ENCODE measurements around the gene DFFA.
"Not testable (repeated sequence)": the region's sequence is repeated elsewhere in the genome, so short reads cannot be mapped to it uniquely, and the experiment has no call there.

The DFFA gene

GRCh38 chr1:10494754-10495474, 22.6 kb upstream of the DFFA start:
- H3K36me3 ChIP-seq (replicated peaks) = peaks cover 8% of the 10 kb centered on the region
- DNase-seq (ENCODE audit: low spot score in 2 of 2) = peak; percentile 54 to 87
- H3K9me3 ChIP-seq = no peaks in the 10 kb centered on the region
- peaks cover 18% of the 10 kb centered on the region for H3K4me1 ChIP-seq
- no peaks in the 10 kb centered on the region for H3K27me3 ChIP-seq (ENCODE audit: low read depth)
- in situ Hi-C loops (cut with MboI; ENCODE audit: low sequenced_read_pairs) = loop anchor here (5.0 to 25.0 kb wide), 2 partner anchors 63 to 108 kb away; partner anchors contain the start of genes CENPS and PGD
- no peak overlapping the region for H3K4me3 ChIP-seq

GRCh38 chr1:10494418-10494753, 22.1 kb upstream of the DFFA start:
- in situ Hi-C loops (cut with MboI; ENCODE audit: low sequenced_read_pairs) = loop anchor here (25.0 kb wide), 1 partner anchor 107 kb away; the partner anchor contains the start of gene PGD
- H3K4me3 ChIP-seq = no peak overlapping the region

GRCh38 chr1:10490286-10490970, 18.1 kb upstream of the DFFA start:
- Histone ChIP-seq H3K9me3 (peaks cover 4% of the 10 kb centered on the region; the same call in 1 of the 2 replicates), H3K4me3 (no peak overlapping the region), H3K27me3 (ENCODE audit: low read depth) (no peaks in the 10 kb centered on the region), H3K4me1 (peaks cover 26% of the 10 kb centered on the region), H3K36me3 (replicated peaks) (no peaks in the 10 kb centered on the region)
- no peak for DNase-seq (ENCODE audit: low spot score in 2 of 2)
- in situ Hi-C loops (cut with MboI; ENCODE audit: low sequenced_read_pairs) = loop anchor here (25.0 kb wide), 1 partner anchor 103 kb away; the partner anchor contains the start of gene PGD

More at GRCh38 chr1:10494418-10494753, 22.1 kb upstream of the DFFA start:
- peaks cover 8% of the 10 kb centered on the region for H3K36me3 ChIP-seq (replicated peaks)
- H3K9me3 ChIP-seq = no peaks in the 10 kb centered on the region
- H3K4me1 ChIP-seq = peaks cover 24% of the 10 kb centered on the region
- H3K27me3 ChIP-seq (ENCODE audit: low read depth) = no peaks in the 10 kb centered on the region
- no peak for DNase-seq (ENCODE audit: low spot score in 2 of 2)

- in situ Hi-C loops (cut with MboI; ENCODE audit: low sequenced_read_pairs) = loop anchor here (25.0 kb wide), 1 partner anchor 102 kb away; the partner anchor contains the start of gene PGD
- peaks cover 4% of the 10 kb centered on the region; the same call in 1 of the 2 replicates for H3K9me3 ChIP-seq
- no peaks in the 10 kb centered on the region for H3K27me3 ChIP-seq (ENCODE audit: low read depth)
- H3K36me3 ChIP-seq (replicated peaks) = no peaks in the 10 kb centered on the region
- peaks cover 23% of the 10 kb centered on the region for H3K4me1 ChIP-seq
- no peak overlapping the region for H3K4me3 ChIP-seq
- no peak for DNase-seq (ENCODE audit: low spot score in 2 of 2)
These were observed 17.1 kb upstream of the DFFA start for GRCh38 chr1:10489291-10490055.

- Histone ChIP-seq H3K27me3 (ENCODE audit: low read depth) (no peaks in the 10 kb centered on the region), H3K9me3 (peaks cover 4% of the 10 kb centered on the region; the same call in 1 of the 2 replicates), H3K36me3 (replicated peaks) (no peaks in the 10 kb centered on the region), H3K4me3 (no peak overlapping the region), H3K4me1 (peaks cover 3% of the 10 kb centered on the region; the same call in 1 of the 2 replicates)
- in situ Hi-C loops (cut with MboI; ENCODE audit: low sequenced_read_pairs) = loop anchor here (25.0 kb wide), 1 partner anchor 97 kb away; the partner anchor contains the start of gene PGD
- no peak for DNase-seq (ENCODE audit: low spot score in 2 of 2)
These were observed 12.2 kb upstream of the DFFA start for GRCh38 chr1:10484521-10484920.

GRCh38 chr1:10480614-10481013, 8.3 kb upstream of the DFFA start:
- H3K4me1 ChIP-seq = peaks cover 6% of the 10 kb centered on the region
- H3K9me3 ChIP-seq = no peaks in the 10 kb centered on the region
- in situ Hi-C loops (cut with MboI; ENCODE audit: low sequenced_read_pairs) = loop anchor here (25.0 kb wide), 1 partner anchor 93 kb away; the partner anchor contains the start of gene PGD
- DNase-seq (ENCODE audit: low spot score in 2 of 2) = no peak
- H3K36me3 ChIP-seq (replicated peaks) = no peaks in the 10 kb centered on the region
- H3K4me3 ChIP-seq = no peak overlapping the region
- no peaks in the 10 kb centered on the region for H3K27me3 ChIP-seq (ENCODE audit: low read depth)

- DNase-seq (ENCODE audit: low spot score in 2 of 2) = no peak
- in situ Hi-C loops (cut with MboI; ENCODE audit: low sequenced_read_pairs) = loop anchor here (25.0 kb wide), 1 partner anchor 92 kb away; the partner anchor contains the start of gene PGD
- Histone ChIP-seq H3K4me1 (peaks cover 8% of the 10 kb centered on the region), H3K36me3 (replicated peaks) (no peaks in the 10 kb centered on the region), H3K4me3 (no peak overlapping the region), H3K9me3 (no peaks in the 10 kb centered on the region), H3K27me3 (ENCODE audit: low read depth) (no peaks in the 10 kb centered on the region)
These were observed 7.0 kb upstream of the DFFA start for GRCh38 chr1:10479296-10479695.

- no peak for DNase-seq (ENCODE audit: low spot score in 2 of 2)
- Histone ChIP-seq H3K27me3 (ENCODE audit: low read depth) (no peaks in the 10 kb centered on the region), H3K4me3 (peak overlapping the region; percentile 84), H3K36me3 (replicated peaks) (no peaks in the 10 kb centered on the region), H3K9me3 (no peaks in the 10 kb centered on the region), H3K4me1 (peaks cover 19% of the 10 kb centered on the region)
- in situ Hi-C loops (cut with MboI; ENCODE audit: low sequenced_read_pairs) = loop anchor here (25.0 kb wide), 1 partner anchor 88 kb away; the partner anchor contains the start of gene PGD
These were observed 3.2 kb upstream of the DFFA start for GRCh38 chr1:10475510-10475909.

- peaks cover 19% of the 10 kb centered on the region for H3K4me1 ChIP-seq
- H3K36me3 ChIP-seq (replicated peaks) = no peaks in the 10 kb centered on the region; the same call in 1 of the 2 replicates
- peak within 1 kb of the TSS; percentile 84 for H3K4me3 ChIP-seq
- H3K9me3 ChIP-seq = no peaks in the 10 kb centered on the region
- peak; percentile 92 to 95 for DNase-seq (ENCODE audit: low spot score in 2 of 2)
- in situ Hi-C loops (cut with MboI; ENCODE audit: low sequenced_read_pairs) = loop anchor here (25.0 kb wide), 1 partner anchor 88 kb away; the partner anchor contains the start of gene PGD
- no peaks in the 10 kb centered on the region for H3K27me3 ChIP-seq (ENCODE audit: low read depth)
These were observed 2.5 kb upstream of the DFFA start, which contains the start of gene PEX14 for GRCh38 chr1:10474613-10475507. TSS of gene PEX14 (plus strand) at chr1:10474950. CDS start at chr1:10474967, 17 bp downstream.

GRCh38 chr1:10474309-10474612, 1.9 kb upstream of the DFFA start:
- H3K4me1 ChIP-seq = peaks cover 19% of the 10 kb centered on the region
- H3K36me3 ChIP-seq (replicated peaks); DNase-seq (ENCODE audit: low spot score in 2 of 2); in situ Hi-C loops (cut with MboI; ENCODE audit: low sequenced_read_pairs); H3K9me3 ChIP-seq; H3K27me3 ChIP-seq (ENCODE audit: low read depth): not testable (repeated sequence)
- peak overlapping the region; percentile 84 for H3K4me3 ChIP-seq

GRCh38 chr1:10473145-10473765, 926 bp upstream of the DFFA start:
- Histone ChIP-seq H3K4me3 (no peak overlapping the region), H3K4me1 (peaks cover 19% of the 10 kb centered on the region), H3K9me3 (no peaks in the 10 kb centered on the region), H3K27me3 (ENCODE audit: low read depth) (no peaks in the 10 kb centered on the region), H3K36me3 (replicated peaks) (peaks cover 13% of the 10 kb centered on the region)
- DNase-seq (ENCODE audit: low spot score in 2 of 2) = no peak
- in situ Hi-C loops (cut with MboI; ENCODE audit: low sequenced_read_pairs) = no loop called here
